Measurements from ENCODE around the gene GPR132. TPM values are rescaled to one million over a fixed set of nuclear protein-coding genes. Genes with fewer than 3 reads are reported as not detected.

Gene GPR132
- total and polyA plus RNA-seq, 12 donors: 0.19 to 4.1 (median 0.82) TPM

GRCh38 chr14:105053421-105053820, 11.8 kb downstream of the GPR132 start:
- TF ChIP-seq CTCF (IDR thresholded peaks at IDR 0.05): no peak

GRCh38 chr14:105052110-105052458, 13.1 kb downstream of the GPR132 start:
- Histone ChIP-seq H3K9me3 (no peaks in the 10 kb centered on the region), H3K27ac (no peak overlapping the region), H3K4me3 (no peak overlapping the region), H3K27me3 (peaks cover 0 to 19% (median 0%) of the 10 kb centered on the region in 7 donors), H3K4me1 (no peaks in the 10 kb centered on the region), H3K36me3 (peaks cover 0 to 75% (median 0%) of the 10 kb centered on the region in 9 donors)
- TF ChIP-seq CTCF (IDR thresholded peaks at IDR 0.05): no peak
- ATAC-seq: no peak
- no peak for DNase-seq
- intact Hi-C loops (cut with DNase I): no loop called here
- 76 to 84% methylated on average over 4 of the region's 4 CpGs for WGBS, 2 donors

More at GRCh38 chr14:105053421-105053820, 11.8 kb downstream of the GPR132 start:
- intact Hi-C loops (cut with DNase I): no loop called here
- Histone ChIP-seq H3K27ac (no peak overlapping the region), H3K4me1 (peaks cover 0 to under 1% (median 0%) of the 10 kb centered on the region in 9 donors), H3K27me3 (peaks cover 0 to 12% (median 0%) of the 10 kb centered on the region in 7 donors), H3K4me3 (no peak overlapping the region), H3K36me3 (peaks cover 0 to 78% (median 0%) of the 10 kb centered on the region in 9 donors), H3K9me3 (no peaks in the 10 kb centered on the region)
- no peak for DNase-seq
- ATAC-seq: no peak
- WGBS, 2 donors: 81 to 82% methylated on average over 6 of the region's 6 CpGs

GRCh38 chr14:105051182-105052109, 13.8 kb downstream of the GPR132 start:
- Histone ChIP-seq H3K27ac (no peak overlapping the region), H3K4me3 (no peak overlapping the region), H3K27me3 (peaks cover 0 to 26% (median 0%) of the 10 kb centered on the region in 7 donors), H3K4me1 (no peaks in the 10 kb centered on the region), H3K36me3 (peaks cover 0 to 68% (median 0%) of the 10 kb centered on the region in 9 donors), H3K9me3 (no peaks in the 10 kb centered on the region)
- no peak for ATAC-seq
- 94% methylated on average over 59 of the region's 59 CpGs for WGBS, 2 donors
- no peak for TF ChIP-seq CTCF (IDR thresholded peaks at IDR 0.05)
- intact Hi-C loops (cut with DNase I): no loop called here
- no peak for DNase-seq

DNA sequence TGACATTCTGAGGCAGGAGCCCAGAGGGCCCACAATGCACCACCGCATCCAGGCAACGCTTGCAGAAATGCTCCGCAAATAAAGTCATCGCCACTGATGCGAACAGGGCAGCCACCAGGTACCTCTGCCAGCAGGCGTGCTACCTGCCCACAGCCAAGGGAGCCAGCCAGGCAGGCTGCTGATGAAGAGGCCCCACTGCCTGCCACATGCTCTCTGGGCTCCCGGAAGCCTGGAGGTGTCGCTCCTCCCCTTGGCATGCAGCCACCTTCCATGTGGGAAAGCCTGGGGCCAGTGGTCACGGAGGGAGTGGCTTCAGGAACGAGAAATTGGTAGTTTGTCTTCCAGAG, 14.7 kb downstream of the GPR132 start:
- H3K27me3 ChIP-seq: peaks cover 0 to 26% (median 0%) of the 10 kb centered on the region in 7 donors
- 64 to 71% methylated on average over 10 of the region's 10 CpGs for WGBS, 2 donors
- ATAC-seq (no peak), DNase-seq (no peak)
- no peak overlapping the region for H3K4me3 ChIP-seq
- intact Hi-C loops (cut with DNase I): no loop called here
- H3K27ac ChIP-seq: no peak overlapping the region
- peaks cover 0 to 8% (median 0%) of the 10 kb centered on the region in 9 donors for H3K4me1 ChIP-seq
- no peak for TF ChIP-seq CTCF (IDR thresholded peaks at IDR 0.05)
- H3K9me3 ChIP-seq: no peaks in the 10 kb centered on the region
- peaks cover 0 to 59% (median 0%) of the 10 kb centered on the region in 9 donors for H3K36me3 ChIP-seq

Measured in heart right ventricle (tissue), 16 donors.